Kidney (tissue), 14 donors: ENCODE results near the gene PRR9. TPM values are rescaled to one million over a fixed set of nuclear protein-coding genes. Genes with fewer than 3 reads are reported as not detected.
A peak's percentile ranks its signal among the peaks of the same experiment; 100 is the strongest.

Experiments used
- DNase-seq, 5 donors: peaks; one replicate each; pipeline ENCODE4 v3.0.0-alpha.2; 2013 to 2020
- FAIRE-seq: peaks from 2 replicates; lab custom pipeline; 2012; peaks lifted over from hg19 to GRCh38; lab: Jason Lieb, UNC
- H3K27ac ChIP-seq, 2 donors: one replicate each; pipeline ENCODE4 v1.7.0; 2013; ENCODE audit warnings: low read depth in 2 of 2, low read length in 2 of 2, inconsistent platforms in 1 of 2
- H3K27me3 ChIP-seq: one replicate; pipeline ENCODE4 v1.7.1; 2013; ENCODE audit warnings: low read length, inconsistent platforms; ENCODE audit not compliant: control insufficient read depth, insufficient read depth
- H3K36me3 ChIP-seq, 3 donors: one replicate each; pipeline versions ENCODE4 v1.7.0 to v1.7.1; 2013; ENCODE audit warnings: low read length in 3 of 3, control low read depth in 1 of 3, inconsistent platforms in 1 of 3; ENCODE audit not compliant: insufficient read depth in 3 of 3, control insufficient read depth in 2 of 3
- H3K4me1 ChIP-seq, 3 donors: one replicate each; pipeline versions ENCODE4 v1.7.0 to v1.7.1; 2013; ENCODE audit warnings: low read length in 3 of 3, inconsistent platforms in 1 of 3, low read depth in 1 of 3; ENCODE audit not compliant: control insufficient read depth in 2 of 3, insufficient read depth in 2 of 3
- H3K4me3 ChIP-seq, 3 donors: one replicate each; pipeline versions ENCODE4 v1.7.0 to v1.8.1; 2013; ENCODE audit warnings: low read length in 3 of 3, control low read depth in 1 of 3, inconsistent platforms in 1 of 3
- H3K9ac ChIP-seq, 3 donors: one replicate each; pipeline versions ENCODE4 v1.7.0 to v1.7.1; 2013; ENCODE audit warnings: low read length in 3 of 3, control low read depth in 1 of 3, inconsistent platforms in 1 of 3
- H3K9me3 ChIP-seq, 3 donors: one replicate each; pipeline versions ENCODE4 v1.7.0 to v1.7.1; 2013; ENCODE audit warnings: low read length in 3 of 3, control low read depth in 1 of 3, inconsistent platforms in 1 of 3; ENCODE audit not compliant: control insufficient read depth in 2 of 3, insufficient read depth in 1 of 3
- intact Hi-C: fragments of 100-400 bp; cut with DNase I; formaldehyde crosslinking; loops from one replicate; pipeline ENCODE4 v1.11.1; 2022
- polyA plus RNA-seq: library from polyadenylated mRNA; stranded (reverse); fragments of 350-450 nt; fragmentation: Illumina TruSeq; extraction: RNeasy Lipid Tissue Mini Kit (QIAGEN cat#74804); gene quantifications from one replicate; pipeline ENCODE4 v1.2.3, GENCODE V29; 2014; ENCODE audit warnings: low read depth, low replicate concordance; ENCODE audit not compliant: insufficient read depth
- total RNA-seq: library from RNA; stranded (reverse); fragmentation: NEBNext Ultra II Directional; extraction: Animal tissue kit (Norgen Biotek cat#: 25700); gene quantifications from one replicate; pipeline ENCODE4 v1.2.1, GENCODE V29; 2021
- TF ChIP-seq, protein P1 (sequence below): IDR thresholded peaks from 3 replicates; pipeline ENCODE4 v1.5.1; 2012; ENCODE audit warnings: mild to moderate bottlenecking, moderate library complexity, borderline replicate concordance; ENCODE audit not compliant: insufficient read depth; ENCODE audit errors: extremely low read depth
- donor health status: control.
- donor health status: control.
- donor health status: control.
- donor health status: control.
- donor health status: control.
- donor health status: DM: yes; HTN: yes; CAD: no.
- donor health status: Normal renal cell carcinoma (clear cell type).

Gene PRR9
- total and polyA plus RNA-seq, 2 donors from 2014 or later = not detected

DNA sequence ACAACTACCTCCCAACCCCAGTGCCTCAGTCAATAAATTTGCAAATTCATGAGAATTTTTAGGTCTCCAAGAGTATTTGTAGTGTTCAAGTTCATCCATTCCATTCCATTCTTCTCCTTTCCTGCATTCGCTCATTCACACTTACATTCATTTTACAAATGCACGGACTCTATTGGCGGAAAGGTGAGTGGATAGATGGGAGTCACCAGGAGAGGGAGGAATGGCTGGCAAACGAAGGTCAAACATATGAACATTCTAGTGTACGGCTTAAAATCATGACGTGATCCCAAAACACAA is 44.6 kb downstream of the PRR9 start:
- Histone ChIP-seq H3K27me3 (peaks cover 14% of the 10 kb centered on the region), H3K9ac (no peak overlapping the region), H3K4me3 (peak overlapping the region in 1 of 3 donors; percentile 27), H3K27ac (no peak overlapping the region), H3K4me1 (peaks cover 0 to 4% (median 4%) of the 10 kb centered on the region in 3 donors), H3K9me3 (no peaks in the 10 kb centered on the region), H3K36me3 (no peaks in the 10 kb centered on the region)
- FAIRE-seq = no peak
- peak in 1 of 5 donors; percentile 13 for DNase-seq
- intact Hi-C loops = no loop called here
- TF ChIP-seq, protein P1, sequence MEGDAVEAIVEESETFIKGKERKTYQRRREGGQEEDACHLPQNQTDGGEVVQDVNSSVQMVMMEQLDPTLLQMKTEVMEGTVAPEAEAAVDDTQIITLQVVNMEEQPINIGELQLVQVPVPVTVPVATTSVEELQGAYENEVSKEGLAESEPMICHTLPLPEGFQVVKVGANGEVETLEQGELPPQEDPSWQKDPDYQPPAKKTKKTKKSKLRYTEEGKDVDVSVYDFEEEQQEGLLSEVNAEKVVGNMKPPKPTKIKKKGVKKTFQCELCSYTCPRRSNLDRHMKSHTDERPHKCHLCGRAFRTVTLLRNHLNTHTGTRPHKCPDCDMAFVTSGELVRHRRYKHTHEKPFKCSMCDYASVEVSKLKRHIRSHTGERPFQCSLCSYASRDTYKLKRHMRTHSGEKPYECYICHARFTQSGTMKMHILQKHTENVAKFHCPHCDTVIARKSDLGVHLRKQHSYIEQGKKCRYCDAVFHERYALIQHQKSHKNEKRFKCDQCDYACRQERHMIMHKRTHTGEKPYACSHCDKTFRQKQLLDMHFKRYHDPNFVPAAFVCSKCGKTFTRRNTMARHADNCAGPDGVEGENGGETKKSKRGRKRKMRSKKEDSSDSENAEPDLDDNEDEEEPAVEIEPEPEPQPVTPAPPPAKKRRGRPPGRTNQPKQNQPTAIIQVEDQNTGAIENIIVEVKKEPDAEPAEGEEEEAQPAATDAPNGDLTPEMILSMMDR = no peak

DNA sequence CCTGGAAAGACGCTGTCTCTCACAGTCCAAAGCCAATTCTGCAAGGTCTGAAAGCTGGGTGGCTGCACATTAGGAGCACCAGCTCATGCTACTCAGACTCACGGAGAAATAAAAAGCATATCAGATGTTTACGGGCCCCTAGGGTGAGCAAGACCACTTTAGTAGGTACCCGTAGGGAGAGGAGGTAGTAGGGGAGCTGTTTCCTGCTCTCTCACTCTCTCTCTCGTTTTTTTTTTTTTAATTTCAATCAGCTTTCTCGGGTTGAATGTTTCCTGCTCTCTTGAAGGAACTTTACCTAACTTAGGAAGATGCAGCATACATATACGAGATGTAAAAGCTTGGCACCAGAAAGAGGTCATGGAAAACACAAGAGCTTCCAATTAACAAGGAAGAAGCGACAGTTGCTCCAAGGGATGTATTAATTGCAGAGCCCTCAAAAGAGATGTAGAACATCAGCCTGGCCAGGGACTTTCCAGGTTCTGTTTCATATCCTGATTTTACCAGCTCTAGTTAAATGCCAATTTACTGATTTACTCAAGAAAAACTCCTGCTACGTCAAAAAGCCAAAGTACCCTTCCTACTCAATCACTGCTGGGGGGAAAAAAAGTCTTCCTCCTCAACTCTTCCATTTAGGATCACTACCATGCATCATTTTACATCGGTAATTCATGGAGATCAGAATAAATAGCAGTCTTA is 45.2 kb downstream of the PRR9 start:
- Histone ChIP-seq H3K4me3 (no peak overlapping the region), H3K4me1 (peaks cover 0 to 4% (median 4%) of the 10 kb centered on the region in 3 donors), H3K36me3 (no peaks in the 10 kb centered on the region), H3K27ac (no peak overlapping the region), H3K9ac (no peak overlapping the region), H3K9me3 (no peaks in the 10 kb centered on the region), H3K27me3 (peaks cover 14% of the 10 kb centered on the region)
- FAIRE-seq (no peak), DNase-seq (no peak)
- intact Hi-C loops = no loop called here
- TF ChIP-seq, protein P1 = no peak

DNA sequence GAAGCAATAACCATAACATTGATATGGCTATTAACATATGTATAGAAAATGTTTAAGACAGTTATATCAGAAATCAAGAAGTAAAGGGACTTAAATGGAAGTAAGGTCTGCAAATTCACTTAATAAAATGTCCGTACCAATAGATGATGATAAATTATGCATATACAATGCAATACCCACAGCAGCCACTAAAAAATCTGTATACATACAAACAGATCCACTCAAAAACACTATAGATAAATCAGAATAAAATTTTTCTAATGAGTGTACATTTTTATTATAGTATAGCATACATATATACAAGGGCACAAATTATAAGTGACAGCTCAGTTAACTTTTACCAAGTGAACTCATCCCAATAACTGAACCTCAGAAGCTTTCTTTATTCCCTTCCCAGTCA is 48.1 kb downstream of the PRR9 start:
- TF ChIP-seq, protein P1 = no peak
- H3K4me1 ChIP-seq = peaks cover 0 to 4% (median 4%) of the 10 kb centered on the region in 3 donors
- no peak overlapping the region for H3K9ac ChIP-seq
- H3K4me3 ChIP-seq = no peak overlapping the region
- no peaks in the 10 kb centered on the region for H3K9me3 ChIP-seq
- H3K27me3 ChIP-seq = peaks cover 14% of the 10 kb centered on the region
- DNase-seq (no peak), FAIRE-seq (no peak)
- intact Hi-C loops = no loop called here
- no peaks in the 10 kb centered on the region for H3K36me3 ChIP-seq
- H3K27ac ChIP-seq = no peak overlapping the region

Other genes starting within 250 kb of the PRR9 start
- gene SPRR4, start 246.9 kb upstream of the PRR9 start, total RNA-seq = not detected
- not detected for gene SPRR4, start 246.9 kb upstream of the PRR9 start, polyA plus RNA-seq
- not detected for gene SPRR1A, start 233.5 kb upstream of the PRR9 start, total RNA-seq
- gene SPRR1A, start 233.5 kb upstream of the PRR9 start, polyA plus RNA-seq = not detected
- gene SPRR3, start 215.8 kb upstream of the PRR9 start, total RNA-seq = not detected
- gene SPRR3, start 215.8 kb upstream of the PRR9 start, polyA plus RNA-seq = not detected
- gene SPRR1B, start 186.4 kb upstream of the PRR9 start, total RNA-seq = not detected
- gene SPRR1B, start 186.4 kb upstream of the PRR9 start, polyA plus RNA-seq = not detected
- gene SPRR2D, start 176.5 kb upstream of the PRR9 start, total RNA-seq = not detected
- gene SPRR2D, start 176.5 kb upstream of the PRR9 start, polyA plus RNA-seq = not detected
- gene SPRR2A, start 160.1 kb upstream of the PRR9 start, total RNA-seq = 0.60 TPM
- not detected for gene SPRR2A, start 160.1 kb upstream of the PRR9 start, polyA plus RNA-seq
- gene SPRR2B, start 146.0 kb upstream of the PRR9 start, total RNA-seq = not detected
- not detected for gene SPRR2B, start 146.0 kb upstream of the PRR9 start, polyA plus RNA-seq
- gene SPRR2E, start 123.1 kb upstream of the PRR9 start, total RNA-seq = not detected
- not detected for gene SPRR2E, start 123.1 kb upstream of the PRR9 start, polyA plus RNA-seq
- not detected for gene SPRR2F, start 104.1 kb upstream of the PRR9 start, total RNA-seq
- not detected for gene SPRR2F, start 104.1 kb upstream of the PRR9 start, polyA plus RNA-seq
- gene SPRR2G, start 66.7 kb upstream of the PRR9 start, total RNA-seq = not detected
- gene SPRR2G, start 66.7 kb upstream of the PRR9 start, polyA plus RNA-seq = not detected
- gene LELP1, start 14.2 kb upstream of the PRR9 start, total RNA-seq = not detected
- not detected for gene LELP1, start 14.2 kb upstream of the PRR9 start, polyA plus RNA-seq
- not detected for gene LORICRIN, start 42.1 kb downstream of the PRR9 start, total RNA-seq
- not detected for gene LORICRIN, start 42.1 kb downstream of the PRR9 start, polyA plus RNA-seq
- not detected for gene PGLYRP3, start 95.4 kb downstream of the PRR9 start, total RNA-seq
- gene PGLYRP3, start 95.4 kb downstream of the PRR9 start, polyA plus RNA-seq = not detected
- gene PGLYRP4, start 131.3 kb downstream of the PRR9 start, total RNA-seq = not detected
- gene PGLYRP4, start 131.3 kb downstream of the PRR9 start, polyA plus RNA-seq = not detected
- 271 TPM for gene S100A9, start 140.3 kb downstream of the PRR9 start, total RNA-seq
- 41.9 TPM for gene S100A9, start 140.3 kb downstream of the PRR9 start, polyA plus RNA-seq
- gene S100A12, start 158.0 kb downstream of the PRR9 start, total RNA-seq = 1.3 TPM
- 2.7 TPM for gene S100A12, start 158.0 kb downstream of the PRR9 start, polyA plus RNA-seq
- 60.9 TPM for gene S100A8, start 173.5 kb downstream of the PRR9 start, total RNA-seq
- gene S100A8, start 173.5 kb downstream of the PRR9 start, polyA plus RNA-seq = 17.5 TPM
- gene S100A7A, start 198.9 kb downstream of the PRR9 start, total RNA-seq = not detected
- gene S100A7A, start 198.9 kb downstream of the PRR9 start, polyA plus RNA-seq = not detected
- not detected for gene S100A7, start 243.1 kb downstream of the PRR9 start, total RNA-seq
- gene S100A7, start 243.1 kb downstream of the PRR9 start, polyA plus RNA-seq = not detected